NCI-H2196 (cell line): ENCODE data around the gene NBPF11.
"Not testable (repeated sequence)": the region's sequence is repeated elsewhere in the genome, so short reads cannot be mapped to it uniquely, and the experiment has no call there.

Experiments used
- DNase-seq: peaks from one replicate; lab custom pipeline; 2025; ENCODE audit not compliant: unreplicated experiment; lab: John Stamatoyannopoulos, UW

NBPF11 gene

GRCh38 chr1:148151371-148151819 is 686 bp downstream of the NBPF11 start:
- not testable (repeated sequence) for DNase-seq

DNA sequence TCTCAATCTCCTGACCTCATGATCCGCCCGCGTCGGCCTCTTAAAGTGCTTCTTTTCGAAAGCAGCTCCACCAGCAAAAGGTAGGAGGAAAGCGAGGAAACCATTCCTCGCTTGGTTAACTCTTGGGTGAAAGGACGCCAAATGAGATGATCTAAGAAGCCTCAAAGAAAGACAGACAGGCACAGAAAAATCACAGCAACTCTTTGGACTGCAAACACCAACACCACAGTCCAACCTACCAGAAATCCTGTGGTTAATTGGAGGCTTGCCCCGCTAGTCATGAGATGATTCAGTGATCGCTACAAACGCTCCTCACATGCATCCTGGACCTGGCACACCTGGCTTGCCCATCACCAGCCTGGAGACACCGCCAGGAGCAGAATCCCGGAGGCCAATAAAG is 1.1 kb downstream of the NBPF11 start:
- DNase-seq = not testable (repeated sequence)

DNA sequence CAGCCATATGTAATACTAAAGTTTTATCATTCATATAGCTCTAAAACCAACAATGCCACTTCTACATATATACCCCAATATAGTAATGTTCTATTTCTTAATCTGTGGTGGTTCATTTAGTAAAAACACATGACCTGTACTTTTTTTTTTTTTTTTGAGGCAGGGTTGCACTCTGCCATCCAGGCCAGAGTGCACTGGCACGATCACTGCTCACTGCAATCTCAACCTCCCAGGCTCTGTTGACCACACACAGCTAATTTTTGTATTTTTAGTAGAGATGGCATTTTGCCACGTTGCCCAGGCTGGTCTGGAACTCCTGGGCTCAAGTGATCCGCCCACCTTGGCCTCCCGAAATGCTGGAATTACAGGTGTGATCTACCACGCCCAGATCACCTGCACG is 2.1 kb downstream of the NBPF11 start:
- not testable (repeated sequence) for DNase-seq

DNA sequence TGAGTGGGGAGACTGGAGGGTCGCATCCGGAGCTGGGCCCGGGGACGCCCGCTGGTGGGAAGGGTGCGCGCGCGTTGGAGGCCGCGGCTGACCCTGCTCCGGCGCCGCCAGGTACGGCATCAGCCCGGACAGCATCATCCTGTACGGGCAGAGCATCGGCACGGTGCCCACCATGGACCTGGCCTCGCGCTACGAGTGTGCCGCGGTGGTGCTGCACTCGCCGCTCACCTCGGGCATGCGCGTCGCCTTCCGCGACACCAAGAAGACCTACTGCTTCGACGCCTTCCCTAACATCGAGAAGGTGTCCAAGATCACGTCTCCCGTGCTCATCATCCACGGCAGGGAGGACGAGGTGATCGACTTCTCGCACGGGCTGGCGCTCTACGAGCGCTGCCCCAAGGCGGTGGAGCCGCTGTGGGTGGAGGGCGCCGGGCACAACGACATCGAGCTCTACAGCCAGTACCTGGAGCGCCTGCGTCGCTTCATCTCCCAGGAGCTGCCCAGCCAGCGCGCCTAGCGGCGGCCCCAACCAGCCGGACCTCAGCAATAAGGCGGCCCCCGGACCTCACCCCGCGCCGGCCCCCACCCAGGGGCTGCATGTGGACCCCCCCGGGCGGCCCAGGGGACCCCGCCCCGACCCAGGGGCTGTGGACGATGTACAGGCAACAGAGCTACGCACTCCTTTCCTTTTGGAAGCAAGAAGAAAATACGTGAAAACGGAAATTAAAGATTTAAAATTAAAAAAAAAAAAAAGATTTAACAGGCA is 2.8 kb downstream of the NBPF11 start:
- DNase-seq = not testable (repeated sequence)

- not testable (repeated sequence) for DNase-seq
These were observed 4.8 kb downstream of the NBPF11 start for GRCh38 chr1:148147052-148147838.

DNA sequence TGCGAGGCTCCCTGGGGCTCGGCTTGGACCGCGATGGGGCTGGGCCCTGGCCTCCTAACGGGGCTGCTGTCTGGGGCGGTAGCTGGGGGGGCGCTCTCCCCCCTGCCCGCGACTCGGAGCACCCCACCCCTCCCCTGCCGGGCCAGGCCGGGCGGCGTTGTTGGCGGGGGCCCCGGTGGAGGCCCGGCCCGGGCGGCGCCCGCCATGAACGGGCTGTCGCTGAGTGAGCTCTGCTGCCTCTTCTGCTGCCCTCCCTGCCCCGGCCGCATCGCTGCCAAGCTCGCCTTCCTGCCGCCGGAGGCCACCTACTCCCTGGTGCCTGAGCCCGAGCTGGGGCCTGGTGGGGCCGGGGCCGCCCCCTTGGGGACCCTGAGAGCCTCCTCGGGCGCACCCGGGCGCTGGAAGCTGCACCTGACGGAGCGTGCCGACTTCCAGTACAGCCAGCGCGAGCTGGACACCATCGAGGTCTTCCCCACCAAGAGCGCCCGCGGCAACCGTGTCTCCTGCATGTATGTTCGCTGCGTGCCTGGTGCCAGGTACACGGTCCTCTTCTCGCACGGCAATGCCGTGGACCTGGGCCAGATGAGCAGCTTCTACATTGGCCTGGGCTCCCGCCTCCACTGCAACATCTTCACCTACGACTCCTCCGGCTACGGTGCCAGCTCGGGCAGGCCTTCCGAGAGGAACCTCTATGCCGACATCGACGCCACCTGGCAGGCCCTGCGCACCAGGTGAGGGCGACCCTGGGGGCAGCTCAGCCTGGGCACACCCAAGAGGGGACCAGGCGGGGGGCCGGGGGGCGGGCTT is 5.7 kb downstream of the NBPF11 start:
- DNase-seq = not testable (repeated sequence)

DNA sequence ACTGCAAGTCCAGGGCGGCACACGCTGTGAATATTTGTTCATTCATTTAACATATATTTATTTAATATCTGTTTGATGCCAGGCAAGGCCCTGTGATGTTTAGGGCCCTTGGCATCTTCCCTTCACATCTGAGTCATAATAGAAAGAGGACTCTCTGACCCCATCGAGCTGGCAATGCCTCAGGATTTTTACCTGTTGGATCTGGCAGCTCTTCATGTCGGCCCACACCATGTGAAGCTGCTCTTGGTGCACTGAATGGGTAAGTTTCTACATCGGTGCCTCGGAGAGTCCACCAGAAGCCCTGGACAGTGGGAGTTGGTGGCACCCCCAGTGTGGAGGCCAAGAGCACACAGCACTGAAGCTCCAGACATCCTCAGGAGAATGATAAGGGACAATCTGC is 8.9 kb downstream of the NBPF11 start:
- DNase-seq = not testable (repeated sequence)

DNA sequence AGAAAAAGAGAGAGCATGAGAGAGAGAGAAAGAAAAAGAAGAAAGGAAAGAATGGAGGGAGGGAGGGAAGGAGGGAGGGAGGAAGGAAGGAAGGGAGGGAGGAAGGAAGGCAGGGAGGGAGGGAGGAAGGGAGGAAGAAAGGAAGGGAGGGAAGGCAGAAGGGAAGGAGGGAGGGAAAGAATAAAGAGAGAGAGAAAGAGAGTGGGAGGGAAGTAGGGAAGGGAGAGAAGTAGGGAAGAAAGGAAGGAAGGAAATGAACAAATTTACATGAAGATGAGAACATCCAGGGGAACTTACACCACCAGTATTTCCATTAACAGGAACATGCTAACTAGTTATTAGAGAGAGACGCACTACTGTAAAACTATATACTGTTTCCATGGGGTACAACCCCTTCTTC is 10.1 kb downstream of the NBPF11 start:
- not testable (repeated sequence) for DNase-seq

DNA sequence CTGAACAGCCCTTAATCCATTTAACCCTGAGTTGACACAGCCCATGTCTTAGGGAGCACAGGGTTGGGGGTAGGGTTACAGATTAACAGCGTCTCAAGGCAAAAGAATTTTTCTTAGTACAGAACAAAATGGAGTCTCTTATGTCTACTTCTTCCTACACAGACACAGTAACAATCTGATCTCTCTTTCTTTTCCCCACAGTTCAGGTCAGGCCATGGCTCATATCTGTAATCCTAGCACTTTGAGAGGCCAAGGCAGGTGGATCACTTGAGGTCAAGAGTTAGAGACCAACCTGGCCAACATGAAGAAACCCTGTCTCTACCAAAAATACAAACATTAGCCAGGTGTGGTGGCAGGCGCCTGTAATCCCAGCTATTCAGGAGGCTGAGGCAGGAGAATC is 13.5 kb downstream of the NBPF11 start:
- DNase-seq = not testable (repeated sequence)

GRCh38 chr1:148122341-148122740 is 29.7 kb downstream of the NBPF11 start:
- DNase-seq = not testable (repeated sequence)

GRCh38 chr1:148120395-148120794 is 31.7 kb downstream of the NBPF11 start:
- not testable (repeated sequence) for DNase-seq

- DNase-seq = not testable (repeated sequence)
These were observed 56.3 kb downstream of the NBPF11 start for GRCh38 chr1:148095732-148096131.

DNA sequence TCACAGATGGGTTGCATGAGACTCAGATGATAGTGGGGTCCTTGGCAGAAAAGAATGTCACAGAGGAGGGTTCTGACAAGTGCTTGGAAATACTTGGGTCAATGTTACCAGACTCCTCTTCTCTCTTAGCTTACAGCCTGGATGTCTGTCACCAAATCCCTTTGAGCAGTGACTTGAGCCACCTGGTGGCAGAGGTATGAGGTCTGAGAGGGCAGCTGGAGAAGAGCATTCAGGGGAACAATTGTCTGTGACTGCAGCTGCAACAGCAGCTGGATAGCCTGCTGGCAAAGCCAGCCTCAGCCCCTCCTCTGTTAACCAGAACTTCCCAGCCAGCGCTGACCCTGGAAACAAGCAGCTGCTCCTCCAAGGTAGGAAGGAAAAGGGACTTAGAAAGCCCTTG is 65.9 kb downstream of the NBPF11 start:
- not testable (repeated sequence) for DNase-seq

- not testable (repeated sequence) for DNase-seq
These were observed 70.9 kb downstream of the NBPF11 start for GRCh38 chr1:148081205-148081604.

- not testable (repeated sequence) for DNase-seq
These were observed 73.2 kb downstream of the NBPF11 start for GRCh38 chr1:148078632-148079519.

- DNase-seq = not testable (repeated sequence)
These were observed 74.0 kb downstream of the NBPF11 start for GRCh38 chr1:148078090-148078489.

DNA sequence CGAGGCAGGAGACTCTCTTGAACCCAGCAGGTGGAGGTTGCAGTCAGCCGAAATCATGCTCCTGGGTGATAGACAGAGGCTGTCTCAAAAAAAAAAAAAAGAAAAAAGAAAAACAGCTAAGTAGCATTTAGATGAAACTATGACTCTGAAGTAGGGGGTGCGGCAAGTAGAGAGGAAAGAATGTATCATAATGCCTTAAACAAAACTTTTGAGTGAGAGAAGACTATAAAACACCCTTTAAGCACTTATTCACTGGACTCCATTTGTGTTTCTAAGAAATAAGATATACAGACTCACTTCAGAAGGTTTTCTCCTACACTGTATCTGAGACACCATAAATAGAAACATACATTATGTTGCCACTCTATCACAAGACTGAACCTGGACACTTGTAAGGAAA is 74.6 kb downstream of the NBPF11 start:
- DNase-seq = not testable (repeated sequence)

GRCh38 chr1:148073392-148073791 is 78.7 kb downstream of the NBPF11 start:
- not testable (repeated sequence) for DNase-seq

GRCh38 chr1:148068606-148069005 is 83.5 kb downstream of the NBPF11 start:
- DNase-seq = not testable (repeated sequence)

DNA sequence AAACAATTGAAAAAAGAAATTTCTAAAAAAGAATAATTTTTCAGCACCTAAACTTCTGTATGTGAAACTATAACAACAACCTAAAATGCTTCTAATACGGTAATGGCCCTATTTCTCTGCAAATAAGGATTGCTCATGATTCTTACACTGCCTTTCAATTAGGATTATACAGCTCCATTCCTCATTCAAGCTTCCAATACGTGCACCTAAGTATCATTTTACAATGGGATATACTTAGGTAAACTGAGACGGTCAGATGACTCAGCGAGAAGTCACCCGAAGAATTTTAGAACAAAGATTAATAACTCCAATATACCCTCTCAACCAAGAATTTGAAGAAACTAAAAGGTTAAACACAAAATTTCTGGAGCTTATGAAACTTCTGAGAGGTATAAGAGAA is 83.9 kb downstream of the NBPF11 start:
- DNase-seq = not testable (repeated sequence)
